CD14-positive monocyte (primary cell): ENCODE measurements around the gene GPSM1. TPM values are rescaled to one million over a fixed set of nuclear protein-coding genes. Genes with fewer than 3 reads are reported as not detected.

Source experiments
- DNase-seq, 3 donors: peaks; one replicate each; pipeline ENCODE4 v3.0.0-alpha.2; 2011 to 2022
- H2AFZ ChIP-seq: 2 replicates; pipeline ENCODE4 v1.6.0; 2012; ENCODE audit warnings: mild to moderate bottlenecking, low read depth, low read length, inconsistent platforms; ENCODE audit not compliant: insufficient read depth, poor library complexity, severe bottlenecking
- H3K27ac ChIP-seq, 2 donors: 1 replicate in 1 of 2; 2 replicates in 1 of 2; pipeline ENCODE4 v1.5.1; 2012 to 2013; ENCODE audit warnings: low read length in 2 of 2, control low read depth in 1 of 2, inconsistent platforms in 1 of 2, low read depth in 1 of 2, mild to moderate bottlenecking in 1 of 2
- H3K27me3 ChIP-seq, 2 donors: one replicate each; pipeline versions ENCODE4 v1.6.0 to v1.6.1; 2011 to 2013; ENCODE audit warnings: low read length in 2 of 2; ENCODE audit not compliant: control insufficient read depth in 2 of 2, insufficient read depth in 2 of 2
- H3K36me3 ChIP-seq, 2 donors: replicated peaks in 1 of 2; 1 replicate in 1 of 2; 2 replicates in 1 of 2; pipeline versions ENCODE4 v1.5.1 to v1.6.1; 2012 to 2013; ENCODE audit warnings: low read length in 2 of 2, control low read depth in 1 of 2, inconsistent platforms in 1 of 2, mild to moderate bottlenecking in 1 of 2; ENCODE audit not compliant: insufficient read depth in 2 of 2, control insufficient read depth in 1 of 2
- H3K4me1 ChIP-seq, 2 donors: 1 replicate in 1 of 2; 2 replicates in 1 of 2; pipeline versions ENCODE4 v1.5.1 to v1.6.1; 2012 to 2013; ENCODE audit warnings: low read length in 2 of 2, control low read depth in 1 of 2, inconsistent platforms in 1 of 2, mild to moderate bottlenecking in 1 of 2, moderate library complexity in 1 of 2; ENCODE audit not compliant: insufficient read depth in 2 of 2, control insufficient read depth in 1 of 2
- H3K4me2 ChIP-seq: replicated peaks from 2 replicates; pipeline ENCODE3; 2012; ENCODE audit warnings: low read length, moderate library complexity, mild to moderate bottlenecking; ENCODE audit not compliant: poor library complexity, severe bottlenecking; ENCODE audit errors: extremely low read depth
- H3K4me3 ChIP-seq, 3 experiments: fragments of 200-600 bp in 1 of 3; sonication (generic) in 1 of 3; replicated peaks in 1 of 3; 1 replicate in 2 of 3; 2 replicates in 1 of 3; pipeline ENCODE4 v1.5.1; 2011 to 2013; ENCODE audit warnings: low read length in 3 of 3, mild to moderate bottlenecking in 3 of 3, control low read depth in 2 of 3, low read depth in 2 of 3, inconsistent platforms in 1 of 3, moderate library complexity in 1 of 3
- H3K79me2 ChIP-seq: 2 replicates; pipeline ENCODE4 v1.6.0; 2012; ENCODE audit warnings: mild to moderate bottlenecking, control low read depth, inconsistent platforms, low read length, moderate library complexity; ENCODE audit not compliant: insufficient read depth
- H3K9ac ChIP-seq: 2 replicates; pipeline ENCODE4 v1.6.0; 2017; ENCODE audit warnings: low read length, mild to moderate bottlenecking; ENCODE audit not compliant: insufficient read depth, poor library complexity, severe bottlenecking
- H3K9me3 ChIP-seq, 2 donors: replicated peaks in 1 of 2; 1 replicate in 1 of 2; 2 replicates in 1 of 2; pipeline versions ENCODE4 v1.5.1 to v1.6.1; 2012 to 2013; ENCODE audit warnings: low read length in 2 of 2, control low read depth in 1 of 2; ENCODE audit not compliant: control insufficient read depth in 1 of 2, insufficient read depth in 1 of 2
- H4K20me1 ChIP-seq: 2 replicates; pipeline ENCODE4 v1.6.0; 2012; ENCODE audit warnings: mild to moderate bottlenecking, low read length, control low read depth, moderate library complexity; ENCODE audit not compliant: insufficient read depth
- H3K27ac Mint-ChIP-seq, 7 donors: one replicate each; pipeline ENCODE4 v1.8.0; 2020; ENCODE audit warnings: mild to moderate bottlenecking in 7 of 7, mixed read lengths in 7 of 7, moderate library complexity in 6 of 7, inconsistent platforms in 2 of 7
- H3K27me3 Mint-ChIP-seq, 3 donors: one replicate each; pipeline ENCODE4 v1.8.0; 2021 to 2022; ENCODE audit warnings: low read depth in 3 of 3, mild to moderate bottlenecking in 3 of 3, mixed read lengths in 3 of 3, moderate library complexity in 3 of 3, inconsistent platforms in 1 of 3
- H3K36me3 Mint-ChIP-seq, 2 donors: one replicate each; pipeline ENCODE4 v1.8.0; 2020; ENCODE audit warnings: mixed read lengths in 2 of 2, inconsistent platforms in 1 of 2, mild to moderate bottlenecking in 1 of 2
- H3K4me1 Mint-ChIP-seq: one replicate; pipeline ENCODE4 v1.8.0; 2020; ENCODE audit warnings: mild to moderate bottlenecking, mixed read lengths
- H3K4me3 Mint-ChIP-seq, 2 donors: one replicate each; pipeline ENCODE4 v1.8.0; 2020; ENCODE audit warnings: mild to moderate bottlenecking in 2 of 2, mixed read lengths in 2 of 2, moderate library complexity in 1 of 2
- H3K9me3 Mint-ChIP-seq, 7 donors: one replicate each; pipeline ENCODE4 v1.8.0; 2020 to 2022; ENCODE audit warnings: mixed read lengths in 7 of 7, mild to moderate bottlenecking in 6 of 7, moderate library complexity in 6 of 7, inconsistent platforms in 2 of 7
- CTCF ChIP-seq: fragments of 200-600 bp; IDR thresholded peaks from one replicate; pipeline ENCODE4 v1.8.0; 2022; ENCODE audit warnings: antibody characterized with exemption, mild to moderate bottlenecking
- WGBS: methylation state at CpG from one replicate; pipeline ENCODE4 v1.1.5; 2013; ENCODE audit warnings: missing lambda C conversion rate; ENCODE audit not compliant: insufficient coverage; 5-methylcytosine and 5-hydroxymethylcytosine counted together
- intact Hi-C, 2 donors: fragments of 100-400 bp; cut with micrococcal nuclease; formaldehyde crosslinking; loops; one replicate each; pipeline versions ENCODE4 v1.15.0 to v1.15.1; 2023
- polyA plus RNA-seq, 3 donors: library from polyadenylated mRNA; depleted of rRNA in 1 of 3; unstranded in 2 of 3; stranded (reverse) in 1 of 3; fragments of 300-500 nt in 2 of 3; fragments of >200 nt in 1 of 3; fragmentation: Illumina TruSeq in 2 of 3; gene quantifications; 1 replicate in 2 of 3; 2 replicates in 1 of 3; pipeline ENCODE4 v1.2.3, GENCODE V29; 2012 to 2021

GPSM1 gene
- polyA plus RNA-seq, 3 donors = 0.67 to 3.1 (median 0.73) TPM

GRCh38 chr9:136281421-136282271 is 45.7 kb upstream of the GPSM1 start:
- Histone ChIP-seq H3K9me3 (no peaks in the 10 kb centered on the region), H3K4me2 (no peak overlapping the region), H2AFZ (no peak overlapping the region), H3K27me3 (no peaks in the 10 kb centered on the region), H3K4me3 (no peak overlapping the region), H3K27ac (no peak overlapping the region), H3K79me2 (no peaks in the 10 kb centered on the region), H3K9ac (no peak overlapping the region), H3K4me1 (no peaks in the 10 kb centered on the region), H4K20me1 (no peaks in the 10 kb centered on the region), H3K36me3 (no peaks in the 10 kb centered on the region)
- H3K27me3 Mint-ChIP-seq = peaks cover 8 to 20% (median 15%) of the 10 kb centered on the region in 3 donors
- no peaks in the 10 kb centered on the region for H3K4me1 Mint-ChIP-seq
- no peak overlapping the region for H3K4me3 Mint-ChIP-seq
- intact Hi-C loops = loop anchor here in 1 of 2 donors (5.0 to 10.0 kb wide), 2 partner anchors 109 to 677 kb away; no protein-coding TSS in a partner anchor
- DNase-seq = no peak
- 88% methylated on average over 36 of the region's 39 CpGs for WGBS
- no peaks in the 10 kb centered on the region for H3K36me3 Mint-ChIP-seq
- TF ChIP-seq CTCF = no peak
- H3K27ac Mint-ChIP-seq = peak overlapping the region in 1 of 7 donors; percentile 69
- peaks cover 0 to 2% (median 0%) of the 10 kb centered on the region in 7 donors for H3K9me3 Mint-ChIP-seq

GRCh38 chr9:136282272-136282861 is 45.0 kb upstream of the GPSM1 start:
- Histone ChIP-seq H3K9ac (no peak overlapping the region), H3K4me3 (no peak overlapping the region), H2AFZ (no peak overlapping the region), H3K27ac (no peak overlapping the region), H3K27me3 (no peaks in the 10 kb centered on the region), H3K79me2 (no peaks in the 10 kb centered on the region), H3K9me3 (no peaks in the 10 kb centered on the region), H3K4me2 (no peak overlapping the region), H3K4me1 (no peaks in the 10 kb centered on the region), H4K20me1 (no peaks in the 10 kb centered on the region), H3K36me3 (no peaks in the 10 kb centered on the region)
- TF ChIP-seq CTCF = no peak
- Mint-ChIP-seq H3K9me3 (peaks cover 0 to 2% (median 0%) of the 10 kb centered on the region in 7 donors), H3K4me3 (no peak overlapping the region), H3K4me1 (no peaks in the 10 kb centered on the region), H3K36me3 (no peaks in the 10 kb centered on the region), H3K27me3 (peaks cover 8 to 20% (median 17%) of the 10 kb centered on the region in 3 donors), H3K27ac (peak overlapping the region in 1 of 7 donors; percentile 69)
- no peak for DNase-seq
- WGBS = 34% methylated on average over 10 of the region's 14 CpGs
- intact Hi-C loops = loop anchor here in 1 of 2 donors (5.0 to 10.0 kb wide), 2 partner anchors 110 to 678 kb away; no protein-coding TSS in a partner anchor
